CD4-positive, alpha-beta T cell treated with Interleukin-4 for 1 hour (primary cell): Measurements from ENCODE around the gene TIMM8B.
A peak's percentile ranks its signal among the peaks of the same experiment; 100 is the strongest.
"Not testable (repeated sequence)": the region's sequence is repeated elsewhere in the genome, so short reads cannot be mapped to it uniquely, and the experiment has no call there.

Experiments
- DNase-seq, 2 donors: peaks; one replicate each; pipeline ENCODE4 v3.0.0-alpha.2; 2020 to 2022

Gene TIMM8B

DNA sequence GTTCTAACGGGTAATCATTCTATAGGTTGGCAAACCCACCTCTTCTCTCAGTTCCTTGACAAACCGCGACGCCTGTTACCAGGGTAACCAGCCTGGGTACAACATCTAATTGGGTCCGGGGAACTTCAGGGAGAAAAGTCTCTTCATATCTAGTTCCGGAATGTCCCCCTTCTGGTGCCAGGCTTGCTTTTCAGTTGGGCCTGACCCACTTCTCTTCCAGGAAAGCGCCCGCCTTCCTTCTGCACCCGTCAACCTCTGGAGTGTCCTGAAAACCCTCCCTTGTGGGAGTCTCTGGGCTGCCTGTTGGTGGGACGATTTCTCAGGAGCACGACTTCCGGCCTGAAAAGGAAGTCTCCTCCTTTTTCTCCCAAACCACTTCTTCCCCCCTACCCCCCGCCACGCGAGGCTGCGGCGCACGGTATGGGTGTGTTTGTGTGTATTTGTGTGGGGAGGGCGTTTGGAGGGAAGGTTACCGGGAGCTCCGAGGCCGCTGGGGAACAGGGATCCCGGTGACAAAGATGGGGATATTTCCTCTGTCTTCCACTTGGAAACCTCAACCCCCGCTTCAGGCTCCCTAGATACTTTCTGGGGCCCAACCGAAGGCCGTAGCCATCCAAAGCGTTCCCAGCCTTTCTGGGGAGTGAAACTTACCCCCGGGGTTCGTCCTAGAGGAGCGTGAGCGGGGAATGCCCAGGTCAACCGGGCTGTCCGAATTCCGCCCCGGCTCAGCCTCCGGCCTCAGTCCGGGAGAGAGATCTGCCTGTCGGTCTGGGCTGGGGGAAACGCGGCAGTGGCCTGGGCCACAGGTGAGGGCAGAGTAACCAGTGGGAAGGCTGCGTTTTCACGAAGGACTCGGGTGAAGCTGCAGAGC lies 12.4 kb downstream of the TIMM8B start, which contains the start of the genes NKAPD1 and PIH1D2:
NKAPD1 (plus strand) TSS at position 359 of the 871 bp plus-strand sequence. CDS start 1,276 bp downstream, outside the sequence.
PIH1D2 (minus strand) TSS at position 77 of the 871 bp plus-strand sequence. CDS start 843 bp downstream, outside the sequence.
- peak; percentile 84 to 90 for DNase-seq

DNA sequence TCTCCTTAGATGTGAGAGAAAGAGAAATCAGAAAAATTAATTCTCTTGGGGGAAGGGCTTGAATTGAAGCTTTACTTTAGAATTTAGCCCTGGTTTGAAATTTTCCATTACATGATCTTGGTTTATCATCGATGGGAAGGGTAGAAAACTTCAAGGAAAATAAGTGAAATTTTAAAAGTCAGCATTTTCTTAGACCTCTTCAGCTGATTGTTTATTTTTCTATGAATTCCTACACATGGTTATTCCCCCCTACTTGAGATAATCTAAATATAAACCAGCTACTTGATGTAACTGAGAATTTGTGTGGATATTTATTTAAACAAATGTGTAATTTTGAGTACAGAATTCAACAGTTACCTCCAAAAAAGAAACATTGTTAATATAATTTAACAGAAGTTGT lies 23.6 kb downstream of the TIMM8B start:
- no peak for DNase-seq

DNA sequence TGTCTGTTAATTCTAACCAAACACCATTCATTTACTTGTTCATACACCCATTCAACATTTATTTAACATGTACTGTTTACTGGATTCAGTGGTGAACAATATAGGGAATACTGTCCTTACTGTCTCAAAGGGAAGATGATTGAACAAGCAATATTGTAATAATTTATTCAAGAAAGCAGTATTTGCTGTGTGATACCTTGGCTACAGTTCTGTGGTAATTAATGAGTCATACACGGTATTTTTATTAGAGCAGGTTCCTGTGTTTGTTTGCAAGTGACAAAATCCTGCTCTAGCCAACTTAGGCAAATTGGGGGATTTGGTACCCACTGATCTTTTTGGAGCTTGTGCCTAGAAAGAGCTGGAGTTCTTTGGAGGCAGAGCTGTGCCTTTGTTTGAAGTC lies 28.5 kb downstream of the TIMM8B start:
- DNase-seq: no peak

DNA sequence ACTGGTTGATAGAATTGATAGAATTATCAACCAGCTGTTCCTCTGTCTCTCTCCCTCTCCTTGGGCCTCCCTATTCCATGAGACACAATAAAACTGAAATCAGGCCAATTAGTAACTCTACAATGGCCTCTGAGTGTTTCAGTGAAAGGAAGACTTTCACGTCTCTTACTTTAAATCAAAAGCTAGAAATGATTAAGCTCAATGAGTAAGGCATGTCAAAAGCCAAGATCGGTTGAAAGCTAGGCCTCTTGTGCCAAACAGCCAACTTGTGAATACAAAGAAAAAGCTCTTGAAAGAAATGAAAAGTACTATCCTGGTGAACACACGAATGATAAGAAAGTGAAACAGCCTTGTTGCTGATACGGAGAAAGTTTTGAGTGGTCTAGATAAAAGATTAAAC lies 29.4 kb downstream of the TIMM8B start:
- DNase-seq: no peak

DNA sequence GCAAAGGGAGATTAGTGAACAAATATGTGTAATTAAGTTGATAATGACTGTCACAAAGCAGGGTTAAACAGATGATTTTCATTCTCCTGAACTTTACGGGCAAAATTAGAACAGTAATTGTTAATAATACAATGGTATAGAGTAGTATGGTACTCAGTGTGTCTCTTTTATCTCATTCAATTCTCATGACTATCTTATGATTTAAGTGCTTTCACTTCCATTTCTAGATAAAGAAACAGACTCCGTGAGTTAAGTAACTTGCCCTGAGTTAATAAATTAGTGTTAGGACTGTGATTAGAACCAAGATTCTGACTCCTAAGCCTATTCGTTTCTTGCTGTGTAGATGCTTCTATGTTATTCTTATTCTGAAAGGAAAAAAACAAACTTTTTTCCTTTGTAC lies 34.8 kb downstream of the TIMM8B start:
- no peak for DNase-seq

DNA sequence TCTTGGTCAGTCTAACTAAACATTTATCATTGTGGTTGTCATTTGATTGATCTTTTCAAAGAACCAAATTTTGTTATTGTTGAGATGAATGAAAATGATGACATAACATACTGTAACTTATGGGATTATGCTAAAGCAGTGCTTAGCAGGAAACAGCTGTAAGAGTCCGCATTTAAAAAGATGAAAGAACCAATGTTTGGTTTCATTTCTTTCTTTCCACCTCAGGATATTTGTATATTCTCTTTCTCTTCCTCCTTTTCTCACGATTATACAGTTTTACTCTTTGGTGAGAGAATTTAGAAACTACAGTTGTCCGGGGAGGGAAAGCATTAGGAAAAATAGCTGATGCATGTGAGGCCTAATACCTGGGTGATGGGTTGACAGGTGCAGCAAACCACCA lies 35.8 kb downstream of the TIMM8B start:
- no peak for DNase-seq

DNA sequence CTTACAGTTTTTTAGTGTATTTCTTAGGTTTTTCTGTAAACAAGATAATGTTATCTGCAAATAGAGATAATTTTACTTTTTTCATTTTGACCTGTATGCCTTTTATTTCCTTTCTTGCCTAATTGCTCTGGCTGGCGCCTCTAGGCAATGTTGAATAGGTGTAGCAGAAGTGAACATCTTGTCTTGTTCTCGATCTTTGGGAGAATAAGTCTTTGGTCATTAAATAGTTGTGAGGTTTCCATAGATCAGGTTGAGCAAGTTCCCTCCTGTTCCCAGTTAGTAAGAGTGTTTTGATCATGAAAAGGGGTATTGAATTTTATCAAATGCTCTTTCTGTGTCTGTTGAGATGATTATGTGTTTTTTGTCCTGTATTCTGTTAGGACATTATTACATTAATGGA lies 36.8 kb downstream of the TIMM8B start:
- no peak for DNase-seq

DNA sequence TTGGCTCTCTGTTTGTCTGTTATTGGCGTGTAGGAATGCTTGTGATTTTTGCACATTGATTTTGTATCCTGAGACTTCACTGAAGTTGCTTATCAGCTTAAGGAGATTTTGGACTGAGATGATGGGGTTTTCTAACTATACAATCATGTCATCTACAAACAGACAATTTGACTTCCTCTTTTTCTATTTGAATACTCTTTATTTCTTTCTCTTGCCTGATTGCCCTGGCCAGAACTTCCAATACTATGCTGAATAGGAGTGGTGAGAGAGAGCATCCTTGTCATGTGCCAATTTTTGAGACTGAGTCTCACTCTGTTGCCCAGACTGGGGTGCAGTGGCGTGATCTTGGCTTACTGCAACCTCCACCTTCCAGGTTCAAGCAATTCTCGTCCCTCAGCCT lies 38.3 kb downstream of the TIMM8B start:
- DNase-seq: not testable (repeated sequence)

DNA sequence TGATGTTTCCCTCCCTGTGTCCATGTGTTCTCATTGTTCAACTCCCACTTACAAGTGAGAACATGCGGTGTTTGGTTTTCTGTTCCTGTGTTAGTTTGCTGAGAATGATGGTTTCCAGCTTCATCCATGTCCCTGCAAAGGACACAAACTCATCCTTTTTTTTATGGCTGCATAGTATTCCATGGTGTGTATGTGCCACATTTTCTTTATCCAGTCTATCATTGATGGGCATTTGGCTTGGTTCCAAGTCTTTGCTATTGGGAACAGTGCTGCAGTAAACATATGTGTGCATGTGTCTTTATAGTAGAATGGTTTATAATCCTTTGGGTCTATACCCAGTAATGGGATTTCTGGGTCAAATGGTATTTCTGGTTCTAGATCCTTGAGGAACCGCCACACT lies 39.9 kb downstream of the TIMM8B start:
- DNase-seq: not testable (repeated sequence)

DNA sequence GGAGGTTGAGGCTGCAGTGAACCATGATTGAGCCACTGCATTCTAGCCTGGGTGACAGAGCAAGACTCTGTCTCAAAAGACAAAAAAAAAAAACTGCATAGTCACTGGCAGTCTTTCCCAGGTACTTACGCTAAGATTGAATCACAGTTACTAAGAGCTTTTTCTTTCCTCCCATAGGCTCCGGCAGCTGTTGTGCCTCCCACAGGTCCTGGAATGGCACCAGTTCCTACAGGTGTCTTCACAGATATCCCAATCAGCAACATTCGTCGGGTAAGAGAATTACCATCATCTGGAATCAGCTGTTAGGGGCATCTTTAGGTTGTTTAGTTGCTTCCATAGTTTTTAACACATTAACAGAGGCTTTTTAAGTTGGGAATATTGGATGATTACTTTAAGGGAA lies 41.6 kb downstream of the TIMM8B start:
- no peak for DNase-seq

DNA sequence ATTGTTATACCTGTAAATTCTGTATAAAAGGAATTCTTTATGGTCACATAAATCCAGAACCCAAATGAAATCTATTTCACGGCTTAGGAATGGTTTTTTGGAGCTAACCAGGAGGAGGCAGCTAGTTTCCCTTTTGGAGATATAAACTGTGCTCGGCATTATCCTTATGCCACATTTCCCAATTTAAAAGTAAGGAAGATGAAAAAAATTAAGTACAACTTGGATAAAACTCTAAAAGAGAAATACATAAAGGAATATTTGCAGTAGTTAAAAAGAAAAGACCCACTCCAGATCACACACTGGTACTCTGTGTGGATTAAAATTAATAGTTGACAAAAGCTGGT lies 43.6 kb downstream of the TIMM8B start:
- DNase-seq: no peak

DNA sequence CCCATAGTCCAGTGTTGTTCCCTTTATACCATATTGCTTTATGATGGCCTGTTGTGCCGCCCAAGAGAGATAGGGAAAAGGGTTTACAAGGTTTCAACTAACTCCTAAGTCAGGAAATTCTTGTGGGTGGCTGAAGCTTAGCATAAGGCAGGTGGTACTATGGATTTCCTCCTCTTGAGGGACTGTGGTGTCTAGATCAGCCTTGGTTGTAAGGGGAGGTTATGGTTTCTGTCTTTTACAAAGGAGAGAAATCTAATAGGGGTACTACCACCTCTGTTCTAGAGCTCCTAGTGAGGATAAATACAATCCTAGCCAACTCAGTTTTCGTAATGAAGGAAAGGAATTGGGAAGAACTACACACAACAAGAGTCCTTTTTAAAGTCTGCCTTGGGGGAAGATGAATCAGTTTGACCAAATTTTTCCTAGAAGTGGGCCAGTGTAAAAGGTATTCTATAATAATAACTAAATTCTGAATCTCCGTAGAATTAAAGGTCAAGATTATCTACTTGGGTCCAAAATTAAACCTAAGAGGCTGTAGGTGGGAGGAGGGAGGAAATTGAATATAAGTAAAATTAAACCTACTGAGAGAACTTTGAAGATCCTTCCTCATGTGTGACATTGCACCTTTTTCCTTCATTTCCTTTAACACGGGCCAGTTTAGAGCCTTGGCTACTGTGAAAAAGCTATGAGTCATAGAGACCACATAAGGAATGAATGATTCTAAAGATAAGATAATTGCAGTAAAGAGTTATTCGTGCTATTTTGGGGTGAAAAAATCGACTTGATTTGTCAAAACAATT lies 44.2 kb downstream of the TIMM8B start:
- DNase-seq: no peak

DNA sequence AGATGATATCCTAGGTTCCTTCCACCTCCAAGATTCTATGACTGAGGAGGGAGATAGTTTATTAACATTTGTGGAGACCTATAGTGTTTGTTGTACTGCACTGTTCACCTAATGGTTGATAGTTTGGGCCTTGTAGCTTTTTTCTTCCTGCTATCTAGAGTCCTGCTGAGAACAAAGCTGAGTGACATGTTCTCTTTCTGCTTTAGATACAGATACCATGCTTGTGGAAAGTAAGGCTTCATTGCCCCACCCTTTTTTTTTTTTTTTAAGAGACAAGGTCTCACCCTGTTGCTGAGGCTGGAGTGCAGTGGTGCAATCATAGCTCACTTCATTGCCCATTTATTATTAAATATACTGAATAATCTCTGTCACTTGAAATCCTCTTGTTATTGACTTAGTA lies 49.0 kb downstream of the TIMM8B start:
- DNase-seq: no peak
